NCI-H460 (cell line): ENCODE results near the gene CDH4. TPM values are rescaled to one million over a fixed set of nuclear protein-coding genes. Genes with fewer than 3 reads are reported as not detected.

Source experiments
- DNase-seq: peaks from one replicate; pipeline ENCODE4 v3.0.0-alpha.2; 2016; ENCODE audit warnings: low read depth; ENCODE audit errors: extremely low read depth
- total RNA-seq: library from RNA; depleted of rRNA; stranded (reverse); fragments of >200 nt; shearing (Covaris generic); gene quantifications from 2 replicates; pipeline ENCODE4 v1.2.3, GENCODE V29; 2014

The CDH4 gene
- total RNA-seq, 1 experiment from 2014 or later = not detected

DNA sequence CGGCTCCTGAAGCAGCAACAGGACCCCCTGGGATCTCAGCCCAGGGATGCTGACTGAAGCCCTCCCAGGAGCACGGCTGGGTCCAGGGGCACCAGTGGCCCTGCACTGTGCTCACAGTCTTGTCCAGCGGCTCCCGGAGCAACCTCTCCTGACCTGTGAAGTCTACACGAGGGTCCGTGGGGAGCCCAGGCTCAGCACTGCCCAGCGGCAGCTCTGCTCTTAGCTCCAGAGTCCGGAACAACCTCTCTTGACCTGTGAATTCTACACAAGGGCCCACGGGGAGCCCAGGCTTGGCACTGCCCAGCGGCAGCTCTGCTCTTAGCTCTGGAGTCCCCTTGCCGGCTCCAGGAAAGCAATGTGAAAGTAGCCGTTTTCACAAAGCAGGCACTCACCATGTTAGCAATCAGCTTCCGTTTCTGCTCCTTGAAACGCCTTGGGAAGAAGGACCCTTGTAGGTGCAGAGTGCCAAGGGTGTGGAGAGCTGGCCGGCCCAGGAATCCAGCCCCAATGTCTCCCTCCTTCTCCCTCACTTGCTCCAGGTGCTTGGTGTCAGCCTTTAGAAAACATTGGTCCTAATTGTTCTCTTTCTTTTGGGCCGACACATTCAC is 310.9 kb downstream of the CDH4 start:
- DNase-seq = no peak

DNA sequence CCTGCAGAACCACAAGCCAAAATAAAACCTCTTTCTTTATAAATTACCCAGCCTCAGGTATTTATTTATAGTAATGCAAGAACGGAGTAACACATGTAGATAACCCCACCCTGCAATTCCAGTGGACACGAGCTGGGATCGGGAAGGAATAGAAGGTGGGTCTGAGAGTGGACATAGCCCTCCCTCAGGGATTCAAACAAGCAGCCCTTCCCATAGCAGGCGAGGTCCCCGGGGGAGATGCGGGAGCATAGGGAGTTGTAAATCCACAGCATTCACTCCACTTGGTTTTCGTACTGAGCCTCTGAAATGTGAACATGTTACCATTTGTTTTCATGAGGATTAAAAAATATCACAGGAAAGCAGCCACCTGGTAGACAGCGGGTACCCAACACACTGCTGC is 312.6 kb downstream of the CDH4 start:
- DNase-seq = no peak

DNA sequence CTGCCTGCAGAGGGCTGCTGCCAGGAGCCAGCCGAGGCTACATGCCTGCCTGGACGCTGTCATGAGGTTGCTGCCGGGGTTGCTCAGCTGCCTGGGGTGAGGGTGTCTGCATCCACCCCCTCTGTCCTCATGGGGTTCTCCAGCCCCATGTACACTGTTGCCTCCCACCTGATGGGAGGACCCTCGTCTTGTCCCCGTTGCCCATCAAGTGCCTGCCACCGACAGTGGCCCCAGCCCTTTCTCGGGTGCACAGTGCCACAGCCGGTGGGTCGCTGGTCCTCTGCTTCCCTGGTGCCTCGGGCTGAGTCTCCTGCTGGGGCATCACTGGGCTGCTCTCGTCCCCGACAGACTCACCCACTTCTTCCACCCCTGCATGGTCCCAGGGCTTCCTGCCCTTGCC is 313.7 kb downstream of the CDH4 start:
- DNase-seq = no peak

DNA sequence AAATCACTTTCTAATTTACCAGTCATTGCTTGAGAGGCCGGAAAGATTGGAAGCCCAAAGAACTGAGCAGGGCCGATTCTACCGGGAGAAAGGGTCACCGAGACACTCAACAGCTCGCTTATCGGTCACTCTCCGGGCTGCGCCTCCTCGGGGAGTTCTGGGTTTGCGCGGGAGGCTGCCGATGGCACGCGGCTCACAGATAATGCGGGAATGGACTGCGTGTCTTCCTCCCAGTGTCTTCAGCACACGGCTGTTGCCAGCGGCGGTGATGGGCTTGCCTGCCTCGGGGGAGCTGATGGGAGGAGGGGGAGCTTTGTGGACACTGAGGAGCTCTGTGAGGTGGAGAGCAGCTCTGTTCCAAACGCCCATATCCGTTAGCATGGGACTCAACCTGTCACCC is 314.6 kb downstream of the CDH4 start:
- DNase-seq = no peak

DNA sequence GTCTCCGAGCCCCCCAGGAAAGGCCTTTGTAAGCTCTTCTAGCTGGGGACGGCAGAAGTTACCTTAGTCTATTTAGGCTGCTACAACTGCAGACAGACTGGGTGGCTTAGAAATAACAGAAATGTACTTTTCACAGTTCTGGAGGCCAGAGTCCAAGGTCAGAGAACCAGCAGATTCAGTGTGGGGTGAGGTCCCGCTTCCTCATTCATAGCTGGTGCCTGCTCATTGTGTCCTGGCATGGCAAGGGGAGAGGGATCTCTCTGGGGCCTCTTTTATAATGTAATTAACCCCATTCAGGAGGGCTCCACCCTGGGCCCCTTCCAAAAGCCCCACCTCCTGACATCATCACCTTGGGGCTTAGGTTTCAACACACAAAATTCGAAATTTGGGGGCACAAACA is 315.1 kb downstream of the CDH4 start:
- DNase-seq = no peak

DNA sequence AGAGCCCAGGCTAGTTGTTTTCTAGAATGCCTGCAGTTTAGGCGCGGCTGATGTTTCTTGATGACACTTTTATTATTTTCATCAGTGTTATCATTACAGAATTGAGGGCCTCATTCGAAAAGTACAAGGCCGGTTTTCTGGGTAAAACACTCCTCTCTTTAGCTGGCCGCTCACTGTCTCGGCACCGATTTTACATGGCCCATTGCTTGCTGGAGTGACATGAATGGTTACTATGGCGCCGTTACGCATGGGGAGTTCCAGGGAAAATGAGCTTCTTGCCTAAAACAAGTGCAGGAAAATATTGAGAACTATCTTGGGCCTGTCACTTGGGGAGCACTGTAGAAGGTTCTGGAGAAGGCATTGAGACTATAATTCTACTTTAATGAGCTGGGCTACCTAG is 317.8 kb downstream of the CDH4 start:
- no peak for DNase-seq

DNA sequence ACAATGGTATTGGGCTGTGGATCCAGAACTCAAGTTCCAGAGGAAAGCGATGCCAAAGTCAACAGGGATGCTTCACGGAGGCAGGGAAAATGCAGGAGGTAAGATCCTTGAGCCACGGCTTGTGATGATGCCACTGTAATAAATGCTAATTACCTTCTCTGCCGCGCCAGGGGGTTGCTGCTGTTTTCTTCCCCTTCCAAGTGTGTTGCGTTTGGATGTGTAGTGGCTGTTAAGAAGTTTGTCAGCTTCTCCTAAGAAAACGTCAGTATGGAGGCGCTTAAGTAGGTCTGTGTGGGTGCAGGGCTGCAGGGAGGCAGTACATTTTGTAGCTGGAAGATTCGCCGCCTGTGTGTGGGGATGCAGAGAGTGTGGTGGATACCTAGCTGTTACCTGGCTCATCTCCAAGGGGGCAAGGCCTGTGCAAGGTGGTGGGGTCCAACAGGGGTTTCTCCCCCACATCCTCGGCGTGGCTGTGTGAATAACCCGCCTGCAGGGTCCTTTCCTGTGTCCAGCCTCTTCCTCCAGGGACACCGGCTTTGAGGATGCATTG is 318.7 kb downstream of the CDH4 start:
- no peak for DNase-seq

DNA sequence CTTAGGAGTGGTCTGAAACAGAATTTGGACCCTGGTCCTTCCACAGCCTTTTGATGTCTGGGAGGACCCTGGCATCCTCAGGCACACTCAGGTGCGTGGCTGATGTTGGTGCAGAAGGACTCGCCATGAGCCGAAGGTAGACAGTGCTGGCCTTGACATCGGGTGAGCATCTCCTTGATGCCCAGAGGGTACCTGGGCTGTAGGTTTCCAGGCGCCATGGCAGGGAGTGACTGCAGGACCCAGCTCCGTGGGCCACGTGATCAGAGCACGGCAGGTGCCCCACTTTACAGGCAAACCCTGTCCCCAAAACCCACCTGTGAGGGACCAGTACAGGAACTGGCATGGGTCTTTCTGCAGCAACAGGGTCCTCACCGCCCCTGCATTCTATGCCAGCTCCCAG is 319.2 kb downstream of the CDH4 start:
- DNase-seq = no peak

DNA sequence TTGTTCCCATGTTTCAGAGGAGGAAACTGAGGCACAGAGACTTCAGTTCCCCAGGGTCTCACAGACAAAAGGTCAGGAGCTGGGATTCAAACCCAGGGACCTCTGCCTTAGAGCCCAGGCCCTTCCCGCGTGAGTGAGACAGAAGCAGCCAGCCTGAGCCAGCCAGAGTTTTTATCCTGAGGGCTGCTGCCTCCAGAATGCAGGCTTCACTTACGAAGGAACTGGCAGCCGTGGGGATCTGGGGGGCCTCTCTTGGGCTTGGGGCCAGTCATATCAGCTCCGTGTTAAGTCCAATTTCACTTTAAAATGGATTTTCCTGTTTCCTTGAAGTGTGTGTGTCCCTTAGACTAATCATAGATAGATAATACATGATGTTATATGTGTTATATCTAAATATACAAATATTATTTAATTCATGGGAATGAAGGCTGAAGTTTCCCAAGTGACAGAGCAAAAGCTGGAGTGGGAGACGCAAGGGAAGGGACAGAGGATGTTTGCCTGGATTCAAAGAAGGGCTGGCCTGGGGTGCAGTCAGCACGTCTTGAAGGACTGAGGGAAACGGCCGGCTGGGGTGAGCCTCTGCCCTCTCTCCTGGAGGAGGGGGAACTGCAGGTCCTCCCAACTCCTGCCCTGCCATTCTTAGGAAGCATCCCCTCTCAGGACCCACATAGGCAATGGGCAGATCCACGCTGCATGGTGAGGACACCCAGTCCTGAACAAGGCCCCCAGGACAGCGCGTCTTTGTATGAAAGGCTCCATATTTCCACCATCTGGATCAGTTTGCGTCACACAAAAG is 320.1 kb downstream of the CDH4 start:
- no peak for DNase-seq

DNA sequence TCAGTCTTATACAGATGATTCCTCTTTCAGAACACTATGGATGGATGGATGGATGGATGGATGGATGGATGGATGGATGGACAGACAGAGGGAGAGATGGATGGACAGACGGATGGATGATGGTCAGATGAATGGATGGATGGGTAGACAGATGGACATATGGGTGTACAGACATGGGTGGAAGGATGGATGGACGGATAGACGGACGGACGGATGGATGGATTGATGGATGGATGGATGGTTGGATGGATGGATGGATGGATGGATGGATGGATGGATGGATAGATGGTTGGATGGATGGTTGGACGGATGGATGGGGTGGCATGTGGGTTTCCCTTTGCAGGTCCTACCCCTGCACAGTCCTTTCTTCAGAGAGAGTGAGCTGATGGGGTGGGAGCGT is 320.7 kb downstream of the CDH4 start:
- DNase-seq = no peak

DNA sequence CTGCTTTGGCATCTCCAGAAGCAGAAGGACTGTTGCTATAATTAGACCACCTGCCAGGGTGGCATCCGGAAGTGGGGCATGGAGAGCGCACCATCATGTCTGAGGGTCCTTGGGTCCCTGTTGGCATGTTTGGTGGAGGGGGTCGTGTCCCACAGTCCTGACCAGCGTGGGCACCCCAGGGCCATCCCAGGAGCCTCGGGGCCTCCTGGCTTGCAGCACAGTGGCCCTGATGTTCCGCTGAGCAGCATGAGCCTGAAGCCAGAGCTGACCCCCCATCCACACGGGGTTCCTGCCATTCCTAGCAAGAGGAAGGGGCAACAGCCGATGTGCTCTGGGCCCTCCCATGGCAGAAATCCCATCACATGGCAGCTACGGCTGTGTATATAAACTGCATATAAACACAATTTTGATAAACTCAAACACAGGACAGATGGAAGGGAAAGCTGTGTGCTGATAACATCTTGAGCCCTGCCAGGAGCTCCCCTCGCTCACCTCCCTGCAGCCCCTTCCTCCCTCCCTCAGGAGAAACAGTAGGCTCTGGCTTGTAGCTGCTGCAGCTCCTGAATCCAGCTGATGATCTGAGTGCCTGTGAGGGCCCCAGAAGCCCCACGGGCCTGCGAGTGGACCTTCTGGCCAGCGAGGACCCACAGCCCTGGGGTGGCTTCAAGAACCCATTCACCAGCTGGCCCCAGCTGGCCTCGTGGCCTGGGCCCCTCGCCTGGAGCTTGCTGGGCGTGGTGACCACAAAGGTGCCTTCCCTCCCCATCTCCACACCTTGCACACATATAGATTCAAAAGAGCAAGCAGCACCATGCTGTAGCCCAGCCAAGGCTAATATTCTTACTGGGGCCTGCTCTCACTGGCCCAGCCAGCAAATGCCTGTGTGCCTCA is 321.6 kb downstream of the CDH4 start:
- DNase-seq = no peak

DNA sequence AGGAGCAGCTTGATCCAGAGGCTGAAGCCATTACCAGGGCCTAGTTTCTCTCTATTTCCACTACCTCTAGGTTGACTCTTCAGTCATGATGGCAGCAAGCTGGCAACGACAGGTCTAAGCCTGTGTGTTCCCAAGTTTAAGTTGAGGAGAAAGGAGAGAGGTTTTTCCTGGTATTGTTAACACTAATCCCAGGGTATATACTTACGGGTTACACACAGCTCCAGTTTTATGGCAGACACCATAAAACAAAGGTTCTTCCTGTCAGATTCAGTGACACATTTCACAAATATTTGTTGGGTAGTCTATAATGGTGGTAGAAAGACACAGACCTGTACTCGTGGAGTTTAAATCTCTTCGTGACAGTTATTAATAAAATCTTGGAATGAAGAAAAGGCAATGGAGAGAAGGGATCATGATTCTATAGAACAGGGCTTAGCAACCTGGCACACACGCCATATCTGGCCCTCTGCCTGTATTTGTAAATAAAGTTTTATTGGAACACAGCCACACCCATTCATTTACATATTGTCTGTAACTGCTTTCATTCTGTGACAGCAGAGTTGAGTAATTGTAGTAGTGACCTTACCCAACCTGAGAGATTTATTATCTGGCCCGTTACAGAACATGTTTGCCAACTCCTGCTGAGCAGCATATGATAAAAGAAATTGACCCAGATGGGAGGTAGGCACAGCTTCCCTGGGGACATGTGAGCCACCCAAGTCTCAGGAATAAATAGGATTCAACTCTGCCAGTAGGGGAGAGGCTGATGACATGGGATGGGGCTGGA is 323.3 kb downstream of the CDH4 start:
- DNase-seq = no peak

DNA sequence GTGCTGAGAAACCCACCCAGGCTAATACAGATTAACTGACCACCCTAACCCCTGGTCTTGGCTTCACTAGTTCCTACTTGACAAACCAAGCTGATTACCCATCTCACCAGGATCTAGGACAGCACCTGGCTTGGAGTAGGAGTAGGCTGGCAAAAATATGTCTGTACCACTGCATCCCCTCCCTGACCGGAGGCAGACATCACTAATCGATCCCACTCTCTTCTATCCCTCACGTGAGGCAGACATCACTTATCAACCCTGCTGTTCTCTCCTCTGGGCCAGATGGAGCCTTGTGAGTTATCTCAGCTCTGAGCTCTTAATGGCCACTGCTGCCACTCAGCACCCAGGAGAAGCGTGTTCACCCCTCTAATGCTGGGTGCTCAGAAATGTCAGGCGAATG is 324.3 kb downstream of the CDH4 start:
- no peak for DNase-seq

DNA sequence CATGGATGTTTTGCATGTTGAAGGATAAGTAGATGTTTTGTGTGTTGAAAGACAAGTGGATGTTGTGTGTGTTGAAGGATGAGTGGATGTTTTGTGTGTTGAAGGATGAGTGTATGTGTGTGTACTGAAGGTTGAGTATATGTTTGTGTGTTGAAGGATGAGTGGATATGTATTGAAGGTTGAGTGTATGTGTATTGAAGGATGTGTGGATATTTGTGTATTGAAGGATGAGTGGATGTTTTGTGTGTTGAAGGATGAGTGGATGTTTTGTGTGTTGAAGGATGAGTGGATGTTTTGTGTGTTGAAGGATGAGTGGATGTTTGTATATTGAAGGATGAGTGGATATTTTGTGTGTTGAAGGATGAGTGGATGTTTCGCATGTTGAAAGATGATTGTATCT is 325.0 kb downstream of the CDH4 start:
- no peak for DNase-seq

DNA sequence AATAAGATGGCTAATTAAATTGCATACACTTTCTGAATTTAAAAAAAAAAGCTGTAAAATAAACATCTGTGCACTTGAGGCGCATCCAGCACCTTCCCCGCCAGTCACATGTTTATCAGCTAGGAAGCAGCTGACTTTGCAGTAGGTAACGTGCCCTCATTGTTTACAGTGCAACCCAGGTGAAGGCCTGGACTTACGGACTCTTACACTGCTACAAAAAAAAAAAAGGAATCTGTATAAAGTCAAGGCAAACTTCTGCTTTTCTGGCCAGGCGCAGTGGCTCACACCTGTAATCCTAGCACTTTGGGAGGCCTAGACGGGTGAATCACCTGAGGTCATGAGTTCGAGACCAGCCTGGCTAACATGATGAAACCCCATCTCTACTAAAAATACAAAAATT is 327.8 kb downstream of the CDH4 start:
- no peak for DNase-seq

DNA sequence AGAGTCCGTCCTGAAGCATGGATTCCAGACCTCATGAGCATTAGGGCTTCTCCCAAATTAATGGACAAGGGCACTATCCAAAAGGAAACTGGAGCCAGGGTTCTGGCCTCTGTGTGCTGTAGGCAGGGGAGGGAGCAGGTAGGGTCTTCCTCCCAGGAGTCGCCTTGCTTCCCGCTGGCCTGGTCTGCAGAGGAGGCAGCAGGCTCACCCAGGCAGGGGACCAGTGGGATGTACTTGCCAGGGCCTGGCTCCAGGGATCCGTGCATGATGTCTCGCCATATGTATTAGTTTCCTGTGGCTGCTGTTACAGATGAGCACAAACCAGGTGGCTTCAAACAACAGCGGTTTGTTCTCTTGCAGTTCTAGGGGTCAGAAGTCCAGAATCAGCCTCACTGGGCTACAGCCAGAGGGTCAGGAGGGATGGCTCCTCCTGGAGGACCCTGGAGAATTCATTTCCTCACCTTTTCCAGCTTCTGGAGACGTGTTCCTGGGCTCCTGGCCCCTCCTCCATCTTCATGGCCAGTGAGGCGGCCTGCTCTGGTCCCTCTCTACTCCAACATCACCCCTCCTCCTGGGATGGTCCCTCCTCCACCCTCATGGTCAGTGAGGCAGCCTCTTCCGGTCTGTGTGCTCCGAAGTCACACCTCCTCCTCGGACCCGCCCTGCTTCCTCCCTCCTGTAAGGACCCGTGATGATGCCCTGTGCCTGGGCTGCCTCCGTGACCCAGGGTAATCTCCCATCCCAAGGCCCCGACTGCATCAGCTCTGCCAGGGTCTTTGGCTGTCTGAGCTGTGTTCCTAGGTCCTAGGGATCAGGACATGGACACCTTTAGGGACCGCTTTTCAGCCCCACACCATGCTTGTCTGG is 329.1 kb downstream of the CDH4 start:
- DNase-seq = no peak

DNA sequence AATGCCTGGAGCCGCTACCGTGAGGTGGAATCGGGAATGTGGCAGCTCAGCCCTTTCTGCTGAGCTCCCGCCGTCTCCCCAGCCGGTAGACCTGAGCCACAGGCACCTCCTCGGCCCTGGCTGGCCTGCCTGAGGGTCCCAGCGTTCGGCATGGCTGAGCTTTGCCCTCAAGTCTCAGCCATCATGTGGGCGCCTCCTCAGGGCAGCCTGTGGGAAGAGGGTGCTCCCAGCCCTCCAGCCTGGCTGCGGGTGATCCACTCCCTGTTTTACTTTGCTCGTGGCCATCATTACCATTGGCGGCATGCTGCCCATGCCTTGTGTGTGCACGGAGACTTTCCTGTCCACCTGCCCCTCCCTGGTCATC is 329.7 kb downstream of the CDH4 start:
- no peak for DNase-seq

DNA sequence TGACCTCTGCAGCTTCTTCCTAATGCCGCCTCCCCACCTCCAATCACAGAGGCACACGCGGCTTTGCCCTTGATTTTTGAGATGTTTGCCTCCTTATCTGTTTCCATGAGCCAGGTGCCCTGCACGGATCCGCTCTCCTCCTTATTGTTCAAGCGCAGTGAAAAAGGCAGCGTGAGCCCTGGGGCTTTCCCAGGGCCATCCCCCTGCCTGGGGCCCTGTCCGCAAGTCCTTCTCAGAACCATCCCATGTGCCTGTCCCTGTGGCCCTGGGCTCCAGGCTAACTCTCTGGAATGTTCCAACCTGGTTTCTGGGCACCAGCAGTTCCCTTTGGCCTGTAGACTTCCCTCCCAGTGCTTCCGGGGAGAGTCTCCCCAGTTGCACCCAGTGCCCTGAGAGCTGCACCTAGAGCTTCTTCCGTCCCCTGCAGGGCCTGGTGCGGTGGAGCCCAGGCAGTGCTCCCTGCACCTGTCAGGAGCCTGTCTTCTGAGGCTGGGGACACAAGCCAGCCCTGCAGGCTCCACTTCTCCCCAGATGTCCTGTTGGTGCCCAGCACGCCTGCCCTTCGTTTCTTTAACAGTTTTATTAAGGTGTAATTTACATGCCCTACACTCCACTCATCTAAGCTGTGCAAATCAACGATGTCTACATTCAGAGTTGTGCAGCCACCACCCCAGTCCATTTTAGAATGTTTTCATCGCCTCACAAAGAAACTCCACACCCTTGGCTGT is 330.3 kb downstream of the CDH4 start:
- no peak for DNase-seq

DNA sequence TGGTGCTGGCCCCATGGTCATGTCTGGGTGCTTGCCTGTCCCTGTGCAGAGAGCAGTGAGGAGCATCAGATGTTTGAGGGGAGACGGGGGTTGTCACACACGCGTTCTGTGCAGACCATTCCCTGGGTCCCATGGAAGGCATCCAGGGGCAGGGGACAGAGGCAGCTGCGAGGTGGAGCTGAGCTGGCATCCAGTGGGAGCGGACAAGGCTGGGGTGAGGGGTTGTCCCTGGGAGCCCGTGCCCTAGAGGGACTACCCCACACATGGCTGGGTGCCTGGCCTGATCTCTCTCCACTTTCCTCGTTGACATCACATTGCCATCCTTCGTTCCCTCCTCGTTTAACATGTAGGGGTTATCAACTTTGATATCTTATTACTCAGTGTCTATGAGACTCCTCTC is 331.3 kb downstream of the CDH4 start:
- no peak for DNase-seq
